ENCODE measurements around the gene CDK16.

The CDK16 gene

DNA sequence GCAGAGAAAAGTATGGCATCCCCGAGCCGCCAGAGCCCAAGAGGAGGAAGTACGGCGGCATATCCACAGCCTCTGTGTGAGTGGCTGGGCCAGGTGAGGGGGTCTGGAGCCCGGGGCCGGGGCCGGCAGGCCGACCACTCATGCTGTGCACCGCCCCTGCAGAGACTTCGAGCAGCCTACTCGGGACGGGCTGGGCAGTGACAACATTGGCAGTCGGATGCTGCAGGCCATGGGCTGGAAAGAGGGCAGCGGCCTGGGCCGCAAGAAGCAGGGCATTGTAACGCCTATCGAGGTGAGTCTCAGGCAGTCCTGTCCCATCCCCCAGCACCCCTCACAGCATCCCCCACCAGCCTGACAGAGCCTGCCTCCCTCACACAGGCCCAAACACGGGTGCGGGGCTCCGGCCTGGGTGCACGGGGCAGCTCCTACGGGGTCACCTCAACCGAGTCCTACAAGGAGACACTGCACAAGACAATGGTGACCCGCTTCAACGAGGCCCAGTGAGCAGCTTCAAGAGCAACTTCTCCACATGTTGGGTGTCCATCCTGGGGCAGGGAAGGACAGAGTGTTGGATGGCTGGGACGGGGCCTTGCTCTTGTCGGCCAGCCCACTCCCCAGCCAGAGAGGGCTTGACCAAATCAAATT, 32.3 kb upstream of the CDK16 start:
- no peak for DNase-seq

DNA sequence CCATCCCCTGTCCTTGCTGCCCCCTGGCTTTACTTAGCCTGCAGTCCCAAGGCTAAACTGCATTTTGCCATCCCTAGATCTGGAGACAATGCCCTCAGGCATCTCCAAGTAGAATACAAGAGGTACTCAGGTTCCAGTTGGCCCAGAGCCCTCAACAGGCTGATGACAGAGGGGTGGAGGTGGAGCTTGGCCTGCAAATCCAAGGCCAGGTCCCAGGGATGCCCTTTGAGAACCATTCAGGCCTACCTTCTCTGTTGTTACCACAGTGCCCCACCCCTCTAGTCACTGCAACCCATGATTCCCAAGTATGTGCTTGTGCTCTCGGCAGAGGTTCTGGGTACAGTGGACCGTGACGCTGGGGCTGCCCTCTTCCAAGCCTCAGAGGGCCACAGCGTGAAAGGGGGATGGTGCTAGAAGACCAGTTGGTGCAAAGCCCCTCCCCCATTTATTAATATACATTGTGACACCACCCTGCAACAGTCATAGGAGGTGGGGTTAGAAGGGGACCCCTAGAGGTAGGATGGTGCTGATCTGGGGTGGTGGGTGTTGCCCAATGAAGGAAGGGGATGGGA, 31.3 kb upstream of the CDK16 start:
- DNase-seq: peak; percentile 49

DNA sequence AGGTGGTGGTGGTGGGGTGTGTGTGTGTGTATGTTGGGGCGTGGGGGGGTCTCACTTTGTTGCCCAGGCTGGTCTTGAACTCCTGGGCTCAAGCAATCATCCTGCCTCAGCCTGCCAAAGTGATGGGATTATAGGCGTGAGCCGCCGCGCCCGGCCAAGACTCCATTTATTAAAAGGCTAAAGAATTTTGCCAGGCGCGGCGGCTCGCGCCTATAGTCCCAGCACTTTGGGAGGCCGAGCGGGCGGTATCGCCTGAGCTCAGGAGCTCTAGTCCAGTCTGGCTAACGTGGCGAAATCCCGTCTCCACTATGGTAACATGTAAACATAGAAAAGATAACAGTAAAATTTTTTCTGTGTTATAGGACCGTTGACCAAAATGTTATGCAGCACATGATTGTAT, 28.6 kb upstream of the CDK16 start:
- no peak for DNase-seq

DNA sequence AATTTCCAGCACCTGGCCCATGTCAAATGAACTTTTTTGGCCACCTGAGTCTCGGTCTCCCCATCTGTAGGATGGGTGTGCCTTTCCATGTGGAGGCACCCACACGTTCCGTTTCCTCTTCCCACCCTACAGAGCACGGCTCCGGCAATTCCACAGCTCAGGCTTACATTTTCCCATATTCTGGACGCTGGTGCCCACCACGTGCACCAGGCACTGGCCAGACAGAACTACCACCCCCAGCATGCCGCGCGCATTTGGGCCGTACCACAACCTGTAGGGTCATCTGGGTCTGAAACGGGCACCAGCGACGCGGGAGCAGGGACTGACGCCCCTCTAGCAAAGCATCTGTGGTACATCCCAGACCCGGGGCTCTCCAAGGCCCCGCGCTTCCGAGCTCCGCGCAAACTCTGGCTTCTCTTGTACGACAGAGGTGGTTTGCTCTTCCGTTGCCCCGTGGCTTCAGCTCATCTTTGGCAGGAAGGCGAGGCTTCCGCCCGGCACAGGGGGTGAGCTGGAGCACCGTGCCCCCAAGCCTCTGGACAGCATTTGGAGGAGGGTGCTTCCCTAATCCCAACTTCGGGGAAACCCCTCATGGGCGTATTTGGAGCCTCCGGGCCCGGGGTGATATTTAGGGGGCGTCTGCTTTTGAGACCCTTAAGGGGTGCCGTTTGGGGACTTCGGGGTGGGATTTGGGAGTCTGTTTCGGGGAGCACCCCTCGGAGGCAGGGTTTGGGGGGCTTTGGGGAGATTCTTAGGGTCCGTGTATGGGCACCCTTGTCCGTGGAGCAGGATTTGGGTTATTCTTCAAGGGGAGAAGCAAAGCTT, 27.8 kb upstream of the CDK16 start:
- DNase-seq: peak; percentile 74

DNA sequence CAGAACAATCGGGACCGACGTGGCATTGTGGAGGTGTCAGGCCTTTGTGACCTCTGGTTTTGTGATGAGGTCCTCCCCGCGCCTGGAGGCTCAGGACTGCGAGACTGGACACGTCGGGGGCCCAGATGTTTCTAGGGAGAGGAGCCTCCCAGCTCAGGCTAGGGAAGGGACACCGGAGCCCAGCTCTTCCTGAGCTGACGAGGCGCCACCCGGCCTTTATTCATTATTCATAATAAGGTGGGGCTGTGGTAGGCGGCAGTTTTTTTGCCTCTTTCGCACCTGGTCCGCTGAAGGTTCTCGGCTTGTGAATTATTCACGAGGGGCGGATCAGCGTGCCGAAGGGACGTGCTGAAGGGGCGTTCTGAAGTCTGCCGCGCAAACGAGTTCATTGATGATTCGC, 27.1 kb upstream of the CDK16 start:
- peak; percentile 3 for DNase-seq

DNA sequence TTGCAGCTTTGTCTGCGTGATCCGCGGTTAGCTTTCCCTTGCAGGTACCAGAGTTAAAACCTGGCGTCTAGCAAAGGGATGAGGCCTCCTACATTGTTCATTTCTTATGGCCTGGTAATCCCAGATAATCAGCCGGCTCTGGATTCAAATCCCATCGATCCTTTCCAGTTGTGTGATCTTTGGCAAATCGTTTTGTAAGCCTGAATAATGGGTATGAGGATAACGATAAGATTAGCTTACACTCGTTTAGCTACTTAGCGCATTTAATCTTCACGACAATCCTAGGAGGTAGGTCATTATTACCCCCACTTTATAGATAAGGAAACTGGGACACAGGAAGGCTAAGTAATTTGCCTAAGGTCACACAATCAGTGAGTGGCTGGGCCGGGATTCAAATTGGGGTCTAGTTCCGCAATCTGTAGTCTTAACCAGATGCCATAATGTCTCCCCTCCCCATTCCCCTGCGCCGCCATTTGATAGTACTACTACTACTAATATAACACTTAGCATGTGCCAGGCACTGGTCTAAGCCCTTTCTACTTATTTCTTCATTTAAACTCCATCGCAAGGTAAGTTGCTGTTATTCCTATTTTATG, 26.6 kb upstream of the CDK16 start:
- no peak for DNase-seq

DNA sequence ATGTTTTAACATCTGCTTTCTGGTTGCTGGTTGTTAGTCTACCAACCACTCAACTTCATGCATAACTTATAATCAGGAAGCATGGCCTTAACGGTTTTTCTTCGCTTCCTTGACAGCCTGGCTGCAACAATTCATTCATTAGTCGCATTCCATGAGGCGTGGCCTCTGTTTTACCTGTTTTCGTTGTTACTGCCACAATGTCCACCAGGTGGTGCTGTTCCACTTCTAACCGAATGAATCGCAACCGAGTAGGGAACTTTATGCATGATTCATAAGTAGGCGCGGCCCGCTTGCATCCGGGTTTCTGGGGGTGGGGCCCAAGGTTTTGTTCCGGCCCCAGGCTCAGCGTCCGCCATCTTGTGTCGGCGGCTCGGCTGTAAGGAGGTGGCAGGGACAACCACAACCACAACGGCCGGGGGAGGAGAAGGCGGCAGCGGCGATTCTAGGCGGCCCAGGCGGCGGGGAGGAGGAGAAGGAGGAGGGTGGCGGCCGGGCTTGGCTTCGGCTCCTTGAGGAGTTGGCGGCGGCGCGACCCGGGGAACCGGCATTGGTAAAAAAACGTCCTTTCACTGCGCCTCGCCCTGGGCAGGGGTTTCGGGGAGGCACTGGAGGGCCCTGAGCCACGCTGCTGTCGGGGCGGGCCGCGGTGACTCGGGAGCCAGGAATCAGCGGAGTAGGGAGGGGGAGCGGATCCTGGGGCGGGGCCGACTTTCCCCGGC, 24.8 kb upstream of the CDK16 start, which contains the start of gene UBA1:
Gene UBA1 (plus strand): TSS at position 355 of the 719 bp plus-strand sequence. CDS start 4,974 bp downstream, outside the sequence.
- peak; percentile 73 for DNase-seq

DNA sequence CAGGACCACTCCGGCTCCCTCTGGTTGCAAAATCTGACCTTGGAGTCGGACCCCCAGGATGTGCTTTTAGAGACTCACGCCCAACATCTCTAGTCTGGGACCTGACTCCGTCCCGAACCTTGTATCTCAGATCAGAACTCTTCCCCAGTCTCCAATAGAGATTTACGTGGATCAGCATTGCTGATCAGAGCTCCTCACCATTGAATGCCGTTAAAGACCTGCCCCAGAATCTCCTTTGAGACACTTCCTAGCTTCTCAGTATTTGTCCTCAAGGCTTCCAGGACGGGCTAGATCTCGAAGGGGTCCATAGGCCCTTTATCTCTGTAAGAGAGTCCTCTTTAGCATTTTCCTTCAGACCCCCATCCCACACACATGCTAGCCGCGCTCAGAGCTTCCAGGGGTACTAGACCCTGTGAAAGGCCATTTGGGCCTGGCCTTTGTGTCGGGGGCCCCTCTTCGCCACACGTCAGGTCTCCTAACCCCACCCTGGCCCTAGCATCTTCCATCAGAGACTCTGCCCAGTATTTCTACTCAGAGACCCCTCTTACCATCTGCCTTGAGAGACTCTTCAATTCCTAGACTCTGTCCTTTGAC, 24.2 kb upstream of the CDK16 start:
- DNase-seq: no peak

DNA sequence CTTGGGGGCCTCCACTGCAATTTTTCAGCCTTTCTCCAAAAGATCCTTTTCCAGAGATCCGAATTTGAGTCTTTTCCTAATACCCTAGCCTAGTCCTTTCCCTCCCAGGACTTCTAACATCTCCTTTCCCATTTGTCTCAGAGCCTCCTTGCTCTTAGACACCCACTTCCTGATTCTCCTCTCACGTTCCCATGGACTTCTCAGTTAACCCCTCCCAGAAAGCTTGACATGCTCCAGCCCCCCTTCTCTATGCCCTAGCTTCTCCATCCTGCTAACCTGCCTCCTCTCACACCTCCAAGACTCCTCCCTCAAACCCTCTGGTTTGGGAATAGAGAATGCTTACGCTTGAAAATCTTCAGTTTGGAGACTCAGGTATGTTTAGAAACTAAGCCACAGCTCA, 22.4 kb upstream of the CDK16 start:
- DNase-seq: no peak

DNA sequence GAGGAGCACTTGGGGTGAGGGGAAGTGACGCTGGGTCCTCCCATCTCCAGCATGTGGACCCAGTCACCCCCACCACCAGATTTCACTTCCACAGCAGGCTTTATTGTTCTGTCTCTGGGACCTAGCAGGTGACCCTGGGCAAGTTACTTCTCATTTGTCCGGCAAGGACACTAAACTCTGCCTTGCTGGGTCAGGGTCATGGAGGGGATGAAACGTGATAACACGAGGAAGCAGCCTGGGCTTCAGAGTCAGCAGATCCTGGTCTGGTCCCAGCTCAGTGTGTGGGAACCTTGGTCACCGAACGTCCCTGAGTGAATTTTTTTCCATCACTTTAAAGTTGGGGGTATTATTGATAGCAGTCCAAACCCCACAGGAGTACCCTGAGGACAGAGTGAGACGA, 21.0 kb upstream of the CDK16 start:
- no peak for DNase-seq

DNA sequence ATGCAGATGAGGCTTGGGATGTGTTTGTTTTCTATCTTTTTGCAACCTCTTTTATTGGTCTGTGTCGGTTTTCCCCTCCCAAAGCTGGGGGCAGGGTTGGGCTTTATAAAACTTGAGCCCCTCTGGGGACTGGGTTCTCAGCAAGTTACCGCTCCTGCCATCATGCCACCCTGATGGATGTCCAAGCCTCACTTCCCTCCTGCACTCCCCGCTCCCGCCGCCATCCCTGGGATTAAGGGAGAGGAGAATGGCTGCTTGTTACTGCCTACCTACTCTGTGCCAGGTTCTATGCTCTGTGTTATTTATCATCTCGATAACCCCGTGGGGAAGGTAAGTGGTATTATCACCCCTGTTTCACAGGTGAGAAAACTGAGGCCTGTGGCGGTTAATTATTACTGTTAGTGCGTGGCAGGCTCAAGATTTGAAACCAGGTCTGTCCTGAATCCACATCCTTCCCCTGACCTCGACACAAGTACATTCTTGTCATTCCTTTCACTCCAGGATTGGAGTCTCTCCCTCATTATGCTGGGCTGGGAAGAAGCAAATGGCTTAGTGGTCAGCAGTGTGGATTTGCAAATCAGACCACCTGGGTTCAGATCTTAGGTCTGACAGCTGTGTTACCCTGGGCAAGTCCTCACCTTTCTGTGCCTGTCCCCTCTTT, 20.3 kb upstream of the CDK16 start:
- no peak for DNase-seq

DNA sequence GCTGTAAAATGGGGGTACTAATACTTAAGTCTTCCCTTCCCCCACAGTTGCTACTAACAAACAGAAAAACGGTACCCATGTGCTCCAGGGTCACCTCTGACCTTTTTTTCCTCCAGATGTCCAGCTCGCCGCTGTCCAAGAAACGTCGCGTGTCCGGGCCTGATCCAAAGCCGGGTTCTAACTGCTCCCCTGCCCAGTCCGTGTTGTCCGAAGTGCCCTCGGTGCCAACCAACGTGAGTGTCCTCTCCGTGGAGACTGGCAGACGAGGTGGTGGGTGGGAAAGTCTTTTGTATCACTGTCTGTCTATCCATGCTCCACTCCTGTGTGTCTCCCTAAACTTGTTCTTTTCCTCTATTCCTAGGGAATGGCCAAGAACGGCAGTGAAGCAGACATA, 19.8 kb upstream of the CDK16 start:
- DNase-seq: no peak

DNA sequence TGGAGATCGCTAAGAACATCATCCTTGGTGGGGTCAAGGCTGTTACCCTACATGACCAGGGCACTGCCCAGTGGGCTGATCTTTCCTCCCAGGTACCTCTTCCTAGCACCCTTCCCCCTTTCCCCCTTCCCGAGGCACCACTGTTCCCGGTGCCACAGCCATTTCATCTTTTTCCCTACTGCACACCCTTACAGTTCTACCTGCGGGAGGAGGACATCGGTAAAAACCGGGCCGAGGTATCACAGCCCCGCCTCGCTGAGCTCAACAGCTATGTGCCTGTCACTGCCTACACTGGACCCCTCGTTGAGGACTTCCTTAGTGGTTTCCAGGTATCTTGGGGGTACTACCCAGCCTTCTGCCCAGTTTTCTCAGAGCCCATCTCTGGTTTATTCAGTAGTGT, 19.2 kb upstream of the CDK16 start:
- DNase-seq: no peak

DNA sequence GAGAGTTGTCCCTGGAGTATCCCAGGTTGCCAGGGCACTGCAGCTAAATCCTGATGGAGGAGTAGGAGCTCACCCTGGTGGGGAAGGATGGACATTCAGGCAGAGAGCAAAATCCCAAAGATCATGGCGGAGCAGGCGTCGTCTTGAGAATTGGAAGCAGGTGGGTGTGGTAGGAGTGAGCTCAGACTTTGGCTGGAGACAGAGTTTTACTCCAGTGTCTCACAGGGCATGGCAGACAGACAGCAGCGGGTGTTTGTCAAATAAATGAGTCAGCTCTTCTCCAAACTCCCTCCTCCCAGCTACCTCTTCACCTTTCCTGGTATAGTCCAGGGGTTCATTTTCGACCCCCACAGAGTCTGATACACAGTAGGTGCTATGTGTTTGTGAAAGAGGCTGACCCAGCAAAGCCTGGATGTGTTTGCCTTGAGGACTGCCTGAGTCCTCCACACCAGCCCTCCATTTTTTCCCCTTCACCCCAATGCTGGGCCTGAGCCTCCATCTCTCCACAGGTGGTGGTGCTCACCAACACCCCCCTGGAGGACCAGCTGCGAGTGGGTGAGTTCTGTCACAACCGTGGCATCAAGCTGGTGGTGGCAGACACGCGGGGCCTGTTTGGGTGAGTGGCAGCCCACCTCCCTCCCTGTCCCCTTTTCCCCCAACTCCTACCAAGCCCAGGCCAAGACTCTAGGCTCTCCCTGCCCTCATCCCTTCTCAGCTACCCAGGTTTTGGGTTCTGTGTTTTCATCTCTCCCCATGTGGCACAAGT, 17.9 kb upstream of the CDK16 start:
- DNase-seq: no peak

DNA sequence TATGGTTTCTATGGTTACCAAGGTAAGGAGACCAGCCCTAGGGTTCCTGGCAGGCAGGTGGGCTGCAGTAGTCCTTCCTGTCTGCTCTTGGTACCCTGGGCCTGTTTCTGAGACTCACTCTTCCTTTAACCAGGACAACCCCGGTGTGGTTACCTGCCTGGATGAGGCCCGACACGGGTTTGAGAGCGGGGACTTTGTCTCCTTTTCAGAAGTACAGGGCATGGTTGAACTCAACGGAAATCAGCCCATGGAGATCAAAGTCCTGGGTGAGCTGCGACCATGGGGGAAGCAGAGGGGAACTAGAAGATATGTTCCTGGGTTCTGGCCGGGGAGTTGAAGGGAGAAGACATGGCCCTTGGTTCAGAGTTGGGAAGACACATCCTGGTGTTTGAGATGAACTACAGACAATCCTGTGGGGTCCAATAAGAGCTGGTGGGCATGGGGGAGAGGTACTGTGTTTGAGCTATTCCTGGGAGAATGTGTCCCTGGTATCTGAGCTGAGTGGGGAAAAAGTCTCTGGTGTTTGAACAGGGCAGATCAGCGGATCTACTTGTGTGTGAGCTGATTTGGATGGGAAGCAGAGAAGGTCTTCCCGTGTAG, 17.0 kb upstream of the CDK16 start:
- no peak for DNase-seq

DNA sequence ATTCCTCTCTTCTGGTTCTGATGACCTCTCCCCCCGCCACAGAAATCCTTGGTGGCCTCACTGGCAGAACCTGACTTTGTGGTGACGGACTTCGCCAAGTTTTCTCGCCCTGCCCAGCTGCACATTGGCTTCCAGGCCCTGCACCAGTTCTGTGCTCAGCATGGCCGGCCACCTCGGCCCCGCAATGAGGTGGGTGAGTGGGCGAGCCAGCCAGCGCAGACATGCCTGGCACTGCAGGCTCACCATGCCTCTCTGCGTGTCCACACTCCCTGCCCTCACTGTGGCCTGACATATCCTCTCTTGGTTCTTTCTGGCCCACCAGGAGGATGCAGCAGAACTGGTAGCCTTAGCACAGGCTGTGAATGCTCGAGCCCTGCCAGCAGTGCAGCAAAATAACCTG, 16.2 kb upstream of the CDK16 start:
- no peak for DNase-seq

DNA sequence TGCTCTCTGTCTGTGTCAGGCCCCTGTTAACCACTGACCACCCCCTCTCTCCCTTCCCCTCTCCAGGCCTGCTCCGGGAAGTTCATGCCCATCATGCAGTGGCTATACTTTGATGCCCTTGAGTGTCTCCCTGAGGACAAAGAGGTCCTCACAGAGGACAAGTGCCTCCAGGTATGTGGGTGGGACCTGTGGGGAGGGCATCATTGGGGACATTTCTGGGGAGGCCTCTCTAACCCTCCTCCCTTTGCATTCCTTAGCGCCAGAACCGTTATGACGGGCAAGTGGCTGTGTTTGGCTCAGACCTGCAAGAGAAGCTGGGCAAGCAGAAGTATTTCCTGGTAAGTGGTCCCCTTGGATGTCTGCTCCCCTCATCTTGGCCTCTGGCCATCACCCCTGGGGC, 15.6 kb upstream of the CDK16 start:
- DNase-seq: no peak

DNA sequence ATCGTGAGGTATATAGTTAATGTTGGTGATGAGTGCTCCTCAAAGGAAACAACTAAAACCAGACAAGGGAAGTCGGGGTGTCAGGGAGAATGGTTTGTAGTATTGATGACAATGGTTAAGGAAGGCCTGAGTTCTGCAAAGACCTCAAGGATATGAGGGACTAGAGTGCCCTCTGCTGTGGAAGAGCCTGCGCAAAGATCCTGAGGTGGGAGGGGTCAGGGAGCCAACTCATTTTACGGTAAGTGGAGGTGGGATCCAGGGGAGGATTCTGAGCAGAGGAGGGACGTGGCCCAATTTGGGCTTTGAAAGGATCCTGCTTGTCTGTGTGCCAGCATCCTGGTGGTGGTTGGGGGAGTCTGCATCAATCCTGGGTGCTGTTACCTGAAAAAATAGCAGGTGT, 13.5 kb upstream of the CDK16 start:
- DNase-seq: no peak

DNA sequence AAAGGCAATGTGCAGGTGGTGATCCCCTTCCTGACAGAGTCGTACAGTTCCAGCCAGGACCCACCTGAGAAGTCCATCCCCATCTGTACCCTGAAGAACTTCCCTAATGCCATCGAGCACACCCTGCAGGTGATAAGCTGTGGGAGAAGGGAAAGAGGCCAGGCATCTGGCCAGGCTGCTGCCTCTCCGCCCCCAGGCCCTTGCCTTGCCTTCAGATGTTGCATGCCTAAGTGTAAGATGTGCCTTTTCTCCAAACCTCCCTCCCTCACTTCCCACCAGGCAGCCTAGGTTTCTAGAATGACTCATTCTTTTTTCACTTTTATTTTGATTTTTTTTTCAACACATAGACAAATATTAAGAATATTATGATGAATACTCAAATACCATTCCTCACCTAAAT, 12.2 kb upstream of the CDK16 start:
- DNase-seq: no peak

DNA sequence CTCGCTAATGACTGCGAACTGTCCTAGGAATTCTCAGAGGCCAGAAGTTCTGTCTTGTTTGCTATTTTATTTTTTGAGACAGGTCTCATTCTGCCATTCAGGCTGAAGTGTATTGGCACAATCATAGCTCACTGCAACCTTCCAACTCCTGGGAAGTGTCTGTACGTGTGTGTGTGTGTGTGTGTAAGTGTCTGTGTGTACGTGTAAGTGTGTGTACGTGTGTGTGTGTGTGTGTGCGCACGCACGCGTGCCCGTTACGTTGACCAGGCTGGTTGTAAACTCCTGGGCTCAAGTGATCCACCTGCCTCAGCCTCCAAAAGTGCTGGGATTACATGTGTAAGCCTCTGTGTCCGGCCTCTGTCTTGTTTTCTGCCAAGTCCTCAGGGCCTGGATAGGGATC, 10.4 kb upstream of the CDK16 start:
- no peak for DNase-seq
